GM12873 (cell line): ENCODE measurements around the gene RSPH6A.

Experiments used
- CTCF ChIP-seq: IDR thresholded peaks from 2 replicates; pipeline ENCODE4 v1.5.1; 2012; ENCODE audit warnings: low read depth, mild to moderate bottlenecking, moderate library complexity, low read length, control low read depth; ENCODE audit not compliant: insufficient read depth; ENCODE audit errors: missing control alignments

RSPH6A gene

GRCh38 chr19:45768984-45769782 is 45.9 kb downstream of the RSPH6A start, which contains the start of gene SIX5:
Gene SIX5 (minus strand): TSS chr19:45769252. CDS start chr19:45768844, 408 bp downstream.
- no peak for TF ChIP-seq CTCF

GRCh38 chr19:45768655-45768983 is 46.5 kb downstream of the RSPH6A start:
- no peak for TF ChIP-seq CTCF

GRCh38 chr19:45767881-45768654 is 47.0 kb downstream of the RSPH6A start:
- no peak for TF ChIP-seq CTCF

- no peak for TF ChIP-seq CTCF
Measured at GRCh38 chr19:45767410-45767880, 47.7 kb downstream of the RSPH6A start.

GRCh38 chr19:45766869-45767346 is 48.2 kb downstream of the RSPH6A start:
- TF ChIP-seq CTCF, result no peak

- TF ChIP-seq CTCF, result no peak
Measured at GRCh38 chr19:45766296-45766868, 48.7 kb downstream of the RSPH6A start.

- no peak for TF ChIP-seq CTCF
Measured at GRCh38 chr19:45765702-45766295, 49.3 kb downstream of the RSPH6A start.
